ENCODE data around the gene ATP9A.
A peak's percentile ranks its signal among the peaks of the same experiment; 100 is the strongest.
"Not testable (repeated sequence)": the region's sequence is repeated elsewhere in the genome, so short reads cannot be mapped to it uniquely, and the experiment has no call there.

The ATP9A gene

GRCh38 chr20:51656726-51657260 lies 111.4 kb downstream of the ATP9A start:
- DNase-seq (ENCODE audit: low read depth in 2 of 2), result no peak

- not testable (repeated sequence) for DNase-seq (ENCODE audit: low read depth in 2 of 2)
Measured at GRCh38 chr20:51656089-51656488, 112.1 kb downstream of the ATP9A start.

DNA sequence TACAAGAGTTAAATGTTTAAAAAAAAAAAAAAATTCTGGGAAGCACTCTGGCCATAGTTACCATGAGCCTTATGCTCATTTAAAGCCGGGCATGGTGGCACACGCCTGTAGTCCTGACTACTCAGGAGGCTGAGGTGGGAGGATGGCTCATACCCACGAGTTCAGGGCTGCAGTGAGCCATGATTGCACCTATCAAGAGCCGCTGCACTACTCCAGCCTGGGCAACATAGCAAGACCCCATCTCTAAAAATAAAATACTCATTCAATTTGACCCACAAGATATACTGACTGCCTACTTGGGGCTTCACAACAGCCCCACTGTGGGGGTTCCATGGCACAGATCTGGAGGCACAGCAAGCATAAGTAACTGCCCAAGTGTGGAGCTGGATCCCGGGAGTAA lies 113.7 kb downstream of the ATP9A start:
- no peak for DNase-seq (ENCODE audit: low read depth in 2 of 2)

GRCh38 chr20:51654060-51654459 lies 114.1 kb downstream of the ATP9A start:
- DNase-seq (ENCODE audit: low read depth in 2 of 2), result no peak

DNA sequence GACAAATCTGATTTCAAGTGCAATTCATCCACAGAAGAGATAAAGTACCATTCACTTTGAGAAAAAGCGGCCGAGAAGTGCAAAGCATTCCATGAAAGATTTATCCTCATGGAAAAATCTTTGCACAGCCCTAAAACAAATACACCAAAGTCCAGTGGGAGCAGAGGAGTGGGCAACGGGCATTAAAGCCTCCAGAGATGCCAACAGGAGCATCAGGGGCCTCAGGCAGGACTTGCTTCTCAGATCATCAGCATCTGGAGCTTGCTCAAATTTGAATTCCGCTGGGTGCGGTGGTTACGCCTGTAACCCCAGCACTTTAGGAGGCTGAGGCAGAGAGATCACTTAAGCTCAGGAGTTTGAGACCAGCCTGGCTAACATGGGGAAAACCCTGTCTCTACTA lies 115.0 kb downstream of the ATP9A start:
- DNase-seq (ENCODE audit: low read depth in 2 of 2), result no peak

DNA sequence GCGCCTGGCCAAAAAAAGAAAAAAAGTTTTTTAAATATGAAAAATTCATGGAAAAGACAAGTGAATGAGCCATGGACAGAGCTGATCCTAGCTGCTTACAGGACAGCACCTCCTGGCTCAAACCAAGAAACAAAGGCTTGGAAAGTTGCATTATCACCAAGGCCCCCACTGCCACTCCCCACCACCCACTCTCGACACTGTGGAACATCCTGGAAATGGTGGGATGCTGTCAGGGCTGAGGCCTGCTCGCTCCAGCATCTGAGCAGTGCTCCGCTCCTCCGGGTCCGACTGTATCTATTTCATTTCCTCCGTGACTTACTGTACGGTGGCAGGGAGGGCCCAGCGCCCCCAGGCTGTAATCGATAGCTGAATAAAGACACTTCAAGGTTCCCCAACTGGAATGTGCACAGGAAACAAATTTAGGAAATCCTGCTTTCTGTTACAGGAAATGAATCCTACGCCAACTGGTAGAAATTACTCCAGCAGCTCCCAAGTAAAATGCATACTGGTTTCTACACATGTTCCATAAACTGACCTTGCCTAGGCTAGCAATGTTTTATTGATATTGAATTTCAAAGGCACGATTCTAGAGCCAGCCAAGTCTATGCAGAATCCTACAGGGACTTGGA lies 116.2 kb downstream of the ATP9A start:
- DNase-seq (ENCODE audit: low read depth in 2 of 2), result no peak

GRCh38 chr20:51650685-51651134 lies 117.5 kb downstream of the ATP9A start:
- DNase-seq (ENCODE audit: low read depth in 2 of 2), result no peak

DNA sequence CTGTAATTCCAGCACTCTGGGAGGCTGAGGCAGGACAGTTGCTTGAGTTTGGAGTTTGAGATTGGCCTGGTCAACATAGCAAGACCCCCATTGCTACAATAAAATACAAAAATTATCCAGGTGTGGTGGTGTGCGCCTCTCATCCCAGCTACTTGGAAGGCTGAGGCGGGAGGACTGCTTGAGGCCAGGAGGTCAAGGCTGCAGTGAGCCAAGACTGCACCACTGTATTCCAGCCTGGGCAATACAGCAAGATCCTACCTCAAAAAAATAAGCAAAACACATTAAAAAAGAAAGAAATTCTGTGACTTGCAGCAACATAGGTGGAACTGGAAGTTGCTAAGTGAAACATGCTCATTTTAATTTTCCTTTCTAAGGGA lies 119.6 kb downstream of the ATP9A start:
- no peak for DNase-seq (ENCODE audit: low read depth in 2 of 2)

- DNase-seq (ENCODE audit: low read depth in 2 of 2), result no peak
Measured at GRCh38 chr20:51647674-51648570, 120.3 kb downstream of the ATP9A start.

GRCh38 chr20:51643810-51644209 lies 124.4 kb downstream of the ATP9A start:
- not testable (repeated sequence) for DNase-seq (ENCODE audit: low read depth in 2 of 2)

- no peak for DNase-seq (ENCODE audit: low read depth in 2 of 2)
Measured at GRCh38 chr20:51643390-51643789, 124.8 kb downstream of the ATP9A start.

- DNase-seq (ENCODE audit: low read depth in 2 of 2), result no peak
Measured at GRCh38 chr20:51641866-51642265, 126.3 kb downstream of the ATP9A start.

DNA sequence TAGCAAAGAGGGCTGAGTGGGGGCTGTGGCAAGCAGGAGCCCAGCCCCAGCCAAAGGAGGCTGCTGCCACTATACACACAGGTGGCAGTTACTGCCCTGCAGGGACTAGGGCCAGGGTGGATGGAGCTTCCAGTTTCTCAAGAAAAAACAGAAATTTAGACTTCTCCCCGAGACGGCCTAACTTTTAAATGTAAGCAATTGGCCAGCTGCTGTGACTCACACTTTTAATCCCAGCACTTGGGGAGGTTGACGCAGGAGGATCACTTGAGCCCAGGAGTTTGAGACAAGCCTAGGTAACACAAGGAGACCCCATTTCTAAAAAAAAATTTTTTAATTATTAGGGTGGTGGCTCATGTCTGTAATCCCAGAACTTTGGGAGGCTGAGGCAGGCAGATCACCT lies 127.4 kb downstream of the ATP9A start:
- DNase-seq (ENCODE audit: low read depth in 2 of 2), result no peak

DNA sequence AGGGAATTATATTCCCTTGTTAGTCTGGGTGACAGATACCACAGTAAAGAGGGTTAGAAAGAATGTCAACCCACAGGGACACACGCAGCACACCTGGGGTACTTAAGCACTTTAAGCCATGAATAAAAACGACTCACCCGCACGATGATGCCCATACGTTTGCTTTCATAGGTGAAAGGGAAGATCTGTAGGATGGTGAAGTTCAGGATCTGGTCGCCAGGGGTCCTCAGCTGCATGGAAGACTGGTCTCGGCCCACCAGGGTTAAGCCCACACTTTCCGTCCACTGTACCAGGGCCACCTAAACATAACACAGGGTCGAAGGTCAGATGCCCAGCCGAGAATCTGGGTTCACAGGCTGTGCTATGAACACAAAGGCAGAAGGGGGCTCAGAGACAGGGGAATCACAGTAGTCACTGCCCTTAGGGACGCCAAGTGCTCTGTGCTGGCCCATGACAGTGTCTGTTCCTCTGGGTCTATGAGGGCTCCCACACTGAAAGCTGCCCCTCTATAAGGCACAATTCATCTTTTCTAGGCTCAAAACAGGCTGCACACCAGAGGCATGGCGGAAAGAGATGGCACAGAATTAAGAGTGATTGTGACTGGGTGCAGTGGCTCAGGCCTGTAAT lies 128.9 kb downstream of the ATP9A start:
- peak; percentile 7 to 22 for DNase-seq (ENCODE audit: low read depth in 2 of 2)

- DNase-seq (ENCODE audit: low read depth in 2 of 2), result no peak
Measured at GRCh38 chr20:51637241-51637640, 130.9 kb downstream of the ATP9A start.

GRCh38 chr20:51636123-51636522 lies 132.1 kb downstream of the ATP9A start:
- DNase-seq (ENCODE audit: low read depth in 2 of 2), result no peak

DNA sequence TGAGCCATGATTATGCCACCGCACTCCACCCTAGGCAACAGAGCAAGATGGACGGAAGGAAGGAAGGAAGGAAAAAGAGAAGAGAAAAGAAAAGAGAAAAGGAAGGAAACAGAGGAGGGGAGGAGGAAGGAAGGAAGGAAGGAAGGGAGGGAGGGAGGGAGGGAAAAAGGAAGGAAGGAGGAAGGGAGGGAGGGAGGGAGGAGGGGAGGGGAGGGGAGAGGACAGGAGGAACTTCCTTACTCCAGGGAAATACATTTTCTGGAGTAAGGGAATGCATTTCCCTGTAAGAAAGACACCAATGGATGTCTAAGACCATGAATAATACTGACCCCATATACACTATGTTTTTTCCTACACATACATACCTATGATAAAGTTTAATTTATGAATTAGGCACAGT lies 132.5 kb downstream of the ATP9A start:
- no peak for DNase-seq (ENCODE audit: low read depth in 2 of 2)

DNA sequence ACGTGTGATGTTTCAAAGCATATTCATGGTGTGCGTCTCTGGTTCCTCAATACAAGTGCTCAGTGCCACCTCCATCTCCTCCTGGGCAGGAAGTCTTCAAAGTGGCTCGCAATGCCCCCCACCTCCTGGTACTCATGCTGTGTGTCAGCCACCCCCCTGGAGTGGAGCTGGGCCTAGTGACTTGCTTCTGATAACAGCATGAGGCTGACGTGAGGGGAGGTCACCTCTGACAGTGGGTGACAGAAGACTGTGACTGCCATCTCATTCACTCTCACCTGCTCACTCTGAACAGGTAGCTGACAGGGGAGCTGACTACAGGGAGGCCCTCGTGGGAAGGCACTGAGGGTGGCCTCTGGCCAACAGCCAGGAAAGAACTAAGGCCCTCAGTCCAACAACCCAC lies 133.3 kb downstream of the ATP9A start:
- no peak for DNase-seq (ENCODE audit: low read depth in 2 of 2)

DNA sequence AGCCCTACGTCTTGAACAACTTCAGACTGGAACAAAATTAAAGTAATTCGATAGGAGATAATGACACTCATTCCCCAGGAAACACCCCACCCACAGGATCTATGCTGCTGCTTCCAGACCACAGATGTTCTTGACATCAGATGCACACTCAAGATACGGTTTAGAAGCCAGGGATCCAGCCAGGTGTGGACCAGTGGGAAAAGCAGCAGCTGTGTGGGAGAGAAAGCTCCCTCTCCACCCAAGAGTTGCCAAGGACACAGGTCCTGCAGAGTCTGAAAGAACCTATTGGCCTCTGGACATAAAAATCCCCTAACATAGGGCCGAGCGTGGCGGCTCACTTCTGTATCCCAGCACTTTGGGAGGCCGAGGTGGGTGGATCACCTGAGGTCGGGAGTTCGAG lies 133.9 kb downstream of the ATP9A start:
- no peak for DNase-seq (ENCODE audit: low read depth in 2 of 2)

DNA sequence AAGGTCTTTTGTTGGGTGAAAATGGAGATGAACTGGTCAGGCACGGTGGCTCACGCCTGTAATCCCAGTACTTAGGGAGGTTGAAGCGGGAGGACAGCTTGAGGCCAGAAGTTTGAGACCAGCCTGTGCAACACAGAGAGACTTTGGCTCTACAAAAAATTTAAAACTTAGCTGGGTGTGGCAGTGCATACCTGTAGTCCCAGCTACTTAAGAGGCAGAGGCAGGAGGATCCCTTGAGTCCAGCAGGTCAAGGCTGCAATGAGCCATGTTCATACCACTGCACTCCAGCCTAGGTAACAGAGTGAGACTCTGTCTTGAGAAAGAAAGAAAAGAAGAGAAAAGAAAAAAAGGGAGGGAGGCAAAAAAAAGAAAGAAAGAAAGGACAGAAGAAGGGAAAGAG lies 134.8 kb downstream of the ATP9A start:
- DNase-seq (ENCODE audit: low read depth in 2 of 2), result no peak

- no peak for DNase-seq (ENCODE audit: low read depth in 2 of 2)
Measured at GRCh38 chr20:51631953-51632352, 136.2 kb downstream of the ATP9A start.

Data from stimulated activated CD8-positive, alpha-beta memory T cell treated with anti-CD3 and anti-CD28 coated beads, Interleukin-15, amount 100 ng/mL, for 4 hours (primary cell).